Effector CD8-positive, alpha-beta T cell (primary cell): ENCODE measurements around the gene EOGT.

Experiments
- DNase-seq: peaks from one replicate; lab custom pipeline; 2025; lab: John Stamatoyannopoulos, UW

Gene EOGT

GRCh38 chr3:69009559-69010410 is 3.7 kb downstream of the EOGT start:
- DNase-seq: no peak

- no peak for DNase-seq
Observed at GRCh38 chr3:69008980-69009379, 4.5 kb downstream of the EOGT start.

GRCh38 chr3:69005791-69006482 is 7.5 kb downstream of the EOGT start:
- DNase-seq: no peak

- DNase-seq: no peak
Observed at GRCh38 chr3:69005071-69005790, 8.3 kb downstream of the EOGT start.

- DNase-seq: no peak
Observed at GRCh38 chr3:69004138-69004537, 9.3 kb downstream of the EOGT start.

GRCh38 chr3:68999605-69000004 is 13.9 kb downstream of the EOGT start:
- DNase-seq: no peak

- no peak for DNase-seq
Observed at GRCh38 chr3:68999158-68999557, 14.3 kb downstream of the EOGT start.

- no peak for DNase-seq
Observed at GRCh38 chr3:68997887-68998286, 15.6 kb downstream of the EOGT start.

GRCh38 chr3:68996356-68996995 is 17.0 kb downstream of the EOGT start:
- no peak for DNase-seq

GRCh38 chr3:68988740-68989139 is 24.7 kb downstream of the EOGT start:
- DNase-seq: no peak

GRCh38 chr3:68987322-68987721 is 26.2 kb downstream of the EOGT start:
- DNase-seq: no peak

- DNase-seq: no peak
Observed at GRCh38 chr3:68986496-68987208, 26.8 kb downstream of the EOGT start.

GRCh38 chr3:68985146-68985790 is 28.2 kb downstream of the EOGT start:
- no peak for DNase-seq

GRCh38 chr3:68984011-68984530 is 29.4 kb downstream of the EOGT start:
- DNase-seq: no peak

GRCh38 chr3:68977486-68978167 is 35.9 kb downstream of the EOGT start:
- DNase-seq: no peak

GRCh38 chr3:68974711-68975110 is 38.8 kb downstream of the EOGT start:
- DNase-seq: no peak

- no peak for DNase-seq
Observed at GRCh38 chr3:68973639-68974038, 39.8 kb downstream of the EOGT start.

- DNase-seq: no peak
Observed at GRCh38 chr3:68972358-68972979, 41.0 kb downstream of the EOGT start.

- DNase-seq: no peak
Observed at GRCh38 chr3:68964694-68965093, 48.8 kb downstream of the EOGT start.

- no peak for DNase-seq
Observed at GRCh38 chr3:68963891-68964290, 49.6 kb downstream of the EOGT start.
